DOHH2 (cell line): ENCODE data around the gene C1QBP.

Source experiments
- EZH2phosphoT487 ChIP-seq: fragments of 200-600 bp; sonication (generic); IDR thresholded peaks from 2 replicates; pipeline ENCODE4 v1.6.1; 2017; ENCODE audit warnings: borderline replicate concordance, mild to moderate bottlenecking, antibody characterized with exemption, low read length, moderate library complexity, mixed read lengths
- TF ChIP-seq, protein P1 (sequence below): fragments of 200-600 bp; sonication (generic); IDR thresholded peaks from one replicate; pipeline ENCODE4 v1.5.1; 2014; ENCODE audit warnings: antibody characterized with exemption, mild to moderate bottlenecking, low read depth, low read length; ENCODE audit not compliant: poor library complexity, severe bottlenecking

DNA sequence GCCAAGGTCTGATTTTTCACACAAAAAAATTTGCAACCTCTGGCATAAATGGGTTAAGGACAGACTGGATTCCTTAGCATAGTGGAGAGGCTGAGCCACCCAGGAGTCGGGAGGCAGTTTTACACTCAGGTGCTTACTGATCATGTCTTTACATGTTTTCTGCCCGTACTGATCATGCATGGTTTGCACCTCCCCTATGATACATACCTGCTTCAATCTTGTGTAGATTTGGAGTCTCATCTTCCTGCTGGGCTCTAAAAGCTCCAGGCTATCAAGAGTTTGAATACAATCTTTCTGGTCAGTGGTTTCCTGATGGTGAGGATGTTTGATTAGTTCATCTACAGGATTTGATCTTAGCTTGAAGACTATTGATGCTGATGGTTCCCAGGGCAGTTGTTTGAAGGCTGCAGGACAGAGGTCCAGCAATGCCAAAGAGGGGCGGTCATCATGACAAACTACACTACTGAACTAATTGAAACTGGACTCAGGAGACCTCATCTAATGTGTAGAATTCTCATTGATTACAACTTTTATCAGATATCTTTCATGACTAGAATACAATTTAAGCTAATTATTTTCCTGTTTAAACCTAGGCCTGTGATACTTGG lies 6.9 kb downstream of the C1QBP start:
- TF ChIP-seq, protein P1, sequence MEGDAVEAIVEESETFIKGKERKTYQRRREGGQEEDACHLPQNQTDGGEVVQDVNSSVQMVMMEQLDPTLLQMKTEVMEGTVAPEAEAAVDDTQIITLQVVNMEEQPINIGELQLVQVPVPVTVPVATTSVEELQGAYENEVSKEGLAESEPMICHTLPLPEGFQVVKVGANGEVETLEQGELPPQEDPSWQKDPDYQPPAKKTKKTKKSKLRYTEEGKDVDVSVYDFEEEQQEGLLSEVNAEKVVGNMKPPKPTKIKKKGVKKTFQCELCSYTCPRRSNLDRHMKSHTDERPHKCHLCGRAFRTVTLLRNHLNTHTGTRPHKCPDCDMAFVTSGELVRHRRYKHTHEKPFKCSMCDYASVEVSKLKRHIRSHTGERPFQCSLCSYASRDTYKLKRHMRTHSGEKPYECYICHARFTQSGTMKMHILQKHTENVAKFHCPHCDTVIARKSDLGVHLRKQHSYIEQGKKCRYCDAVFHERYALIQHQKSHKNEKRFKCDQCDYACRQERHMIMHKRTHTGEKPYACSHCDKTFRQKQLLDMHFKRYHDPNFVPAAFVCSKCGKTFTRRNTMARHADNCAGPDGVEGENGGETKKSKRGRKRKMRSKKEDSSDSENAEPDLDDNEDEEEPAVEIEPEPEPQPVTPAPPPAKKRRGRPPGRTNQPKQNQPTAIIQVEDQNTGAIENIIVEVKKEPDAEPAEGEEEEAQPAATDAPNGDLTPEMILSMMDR: no peak
- no peak for TF ChIP-seq EZH2phosphoT487
